Measurements from ENCODE around the gene MLH1. TPM values are rescaled to one million over a fixed set of nuclear protein-coding genes. Genes with fewer than 3 reads are reported as not detected.

The MLH1 gene
- total and polyA plus RNA-seq, 2 of the 8 experiments (the other 6 are each of a cell fraction or from before 2014, with no cell fraction given) = 36.4 to 47.3 TPM

- ChIA-PET POLR2A (ENCODE audit: partially characterized antibody) (no interaction called here), CTCF (ENCODE audit: partially characterized antibody) (interaction anchor here (0.6 to 1.0 kb wide), 3 partner anchors 32 to 265 kb away, joined by 3 read pairs; no protein-coding TSS in a partner anchor)
- Histone ChIP-seq H3K9me3 (ENCODE audit: insufficient read depth in 2 of 2, low read depth in 1 of 2, low read length in 1 of 2) (no peaks in the 10 kb centered on the region), H2BK20ac (ENCODE audit: low read length) (no peak overlapping the region), H3K36me3 (ENCODE audit: control insufficient read depth in 2 of 4, insufficient read depth in 4 of 4, low read length in 3 of 4) (peaks cover 5 to 42% (median 6%) of the 10 kb centered on the region in 4 experiments; a peak in 7 of 8 replicates), H4K20me1 (replicated peaks in 1 of 2; ENCODE audit: control insufficient read depth in 1 of 2, insufficient read depth in 2 of 2, low read length in 2 of 2) (no peaks in the 10 kb centered on the region), H4K8ac (ENCODE audit: extremely low read depth, insufficient read depth, low read length) (no peak overlapping the region), H2BK12ac (ENCODE audit: low read depth, low read length) (no peak overlapping the region), H2BK120ac (replicated peaks; ENCODE audit: low read depth, low read length) (no peak overlapping the region), H3K4me2 (ENCODE audit: insufficient read depth in 1 of 2, low read depth in 2 of 2, low read length in 2 of 2) (no peak overlapping the region), H2BK5ac (ENCODE audit: low read depth, low read length) (no peak overlapping the region), H2AK5ac (ENCODE audit: low read depth, low read length) (no peak overlapping the region), H3K27ac (ENCODE audit: low read depth, low read length) (no peak overlapping the region), H3K23me2 (ENCODE audit: low read depth, low read length) (no peaks in the 10 kb centered on the region), H3K27me3 (replicated peaks in 1 of 4; ENCODE audit: control insufficient read depth in 3 of 4, extremely low read depth in 1 of 4, insufficient read depth in 3 of 4, low read length in 3 of 4) (no peaks in the 10 kb centered on the region), H3K14ac (ENCODE audit: insufficient read length) (no peak overlapping the region), H4K91ac (replicated peaks; ENCODE audit: insufficient read length, low read length) (no peak overlapping the region), H3K9ac (replicated peaks in 1 of 4; ENCODE audit: extremely low read depth in 1 of 4, low read depth in 3 of 4, low read length in 3 of 4) (no peak overlapping the region), H3K4me3 (ENCODE audit: extremely low read depth in 1 of 4, insufficient read depth in 2 of 4, low read depth in 3 of 4, low read length in 4 of 4) (no peak overlapping the region), H3K79me2 (ENCODE audit: control insufficient read depth in 1 of 2, insufficient read depth in 2 of 2, low read length in 2 of 2) (no peaks in the 10 kb centered on the region), H3K4ac (replicated peaks; ENCODE audit: insufficient read length, low read depth, low read length) (no peak overlapping the region), H3K56ac (replicated peaks; ENCODE audit: insufficient read length, low read depth, low read length) (no peak overlapping the region), H2AFZ (ENCODE audit: low read length) (no peak overlapping the region), H4K5ac (ENCODE audit: insufficient read length, low read depth, low read length) (no peak overlapping the region), H3K4me1 (replicated peaks in 1 of 4; ENCODE audit: control insufficient read depth in 3 of 4, insufficient read depth in 4 of 4, low read length in 3 of 4) (no peaks in the 10 kb centered on the region), H3K18ac (ENCODE audit: extremely low read depth, low read length) (no peak overlapping the region), H3K23ac (ENCODE audit: insufficient read length) (no peak overlapping the region), H2BK15ac (ENCODE audit: low read length) (no peak overlapping the region), H3K79me1 (ENCODE audit: low read depth, low read length) (no peaks in the 10 kb centered on the region)
- FAIRE-seq (no peak), DNase-seq (ENCODE audit: low read depth in 1 of 2, low spot score in 2 of 2) (no peak)
- TF ChIP-seq RFX5 (IDR thresholded peaks at IDR 0.05; ENCODE audit: borderline replicate concordance, low read depth, low read length) (no peak), ASH2L (IDR thresholded peaks at IDR 0.05; ENCODE audit: low read length) (no peak), TAF7 (optimal IDR thresholded peaks at IDR 0.05; ENCODE audit: borderline replicate concordance, low read depth, low read length) (no peak), CTCF (IDR thresholded peaks at IDR 0.05; ENCODE audit: control extremely low read depth in 1 of 3, insufficient read depth in 1 of 3, low read depth in 1 of 3, low read length in 3 of 3) (no peak), BRCA1 (IDR thresholded peaks at IDR 0.05; ENCODE audit: low read depth, low read length) (no peak), YY1 (IDR thresholded peaks at IDR 0.05; ENCODE audit: low read depth, low read length) (no peak), CHD1 (IDR thresholded peaks at IDR 0.05; ENCODE audit: low read depth, low read length) (no peak), POLR2AphosphoS5 (IDR thresholded peaks at IDR 0.05; ENCODE audit: low read depth, low read length) (no peak)
These were observed 63.5 kb downstream of the MLH1 start for GRCh38 chr3:37056826-37057225.

Data from H1 (cell line).